GM18868 (cell line): Measurements from ENCODE around the gene WWOX.
A peak's percentile ranks its signal among the peaks of the same experiment; 100 is the strongest.

Experiments used
- ATAC-seq: cut with Tn5 transposase; IDR thresholded peaks from one replicate; pipeline ENCODE4 v1.9.1; 2021; ENCODE audit warnings: mild to moderate bottlenecking, moderate library complexity; ENCODE audit not compliant: unreplicated experiment

The WWOX gene

GRCh38 chr16:79170555-79171246 is 1071.2 kb downstream of the WWOX start:
- ATAC-seq: no peak

GRCh38 chr16:79171504-79171903 is 1072.0 kb downstream of the WWOX start:
- ATAC-seq: no peak

GRCh38 chr16:79171931-79172705 is 1072.7 kb downstream of the WWOX start:
- ATAC-seq: no peak

GRCh38 chr16:79172976-79173500 is 1073.6 kb downstream of the WWOX start:
- ATAC-seq: no peak

- no peak for ATAC-seq
Measured at GRCh38 chr16:79173919-79174318, 1074.5 kb downstream of the WWOX start.

- no peak for ATAC-seq
Measured at GRCh38 chr16:79175286-79176057, 1076.0 kb downstream of the WWOX start.

GRCh38 chr16:79177018-79177417 is 1077.6 kb downstream of the WWOX start:
- peak; percentile 61 for ATAC-seq

GRCh38 chr16:79181419-79181818 is 1082.0 kb downstream of the WWOX start:
- no peak for ATAC-seq

- no peak for ATAC-seq
Measured at GRCh38 chr16:79182616-79183015, 1083.2 kb downstream of the WWOX start.

GRCh38 chr16:79183571-79183970 is 1084.1 kb downstream of the WWOX start:
- ATAC-seq: no peak

- ATAC-seq: no peak
Measured at GRCh38 chr16:79184464-79185030, 1085.1 kb downstream of the WWOX start.

- no peak for ATAC-seq
Measured at GRCh38 chr16:79185711-79186110, 1086.3 kb downstream of the WWOX start.

GRCh38 chr16:79186196-79186595 is 1086.7 kb downstream of the WWOX start:
- ATAC-seq: no peak

GRCh38 chr16:79188115-79188738 is 1088.8 kb downstream of the WWOX start:
- ATAC-seq: no peak

- ATAC-seq: no peak
Measured at GRCh38 chr16:79188739-79189122, 1089.3 kb downstream of the WWOX start.

GRCh38 chr16:79190542-79190941 is 1091.1 kb downstream of the WWOX start:
- ATAC-seq: no peak

- no peak for ATAC-seq
Measured at GRCh38 chr16:79191933-79192332, 1092.5 kb downstream of the WWOX start.

- no peak for ATAC-seq
Measured at GRCh38 chr16:79192904-79193303, 1093.5 kb downstream of the WWOX start.

- no peak for ATAC-seq
Measured at GRCh38 chr16:79194291-79194690, 1094.8 kb downstream of the WWOX start.

GRCh38 chr16:79195938-79196337 is 1096.5 kb downstream of the WWOX start:
- ATAC-seq: no peak

GRCh38 chr16:79201436-79201835 is 1102.0 kb downstream of the WWOX start:
- ATAC-seq: no peak
